ENCODE data around the gene DENND1A. TPM values are rescaled to one million over a fixed set of nuclear protein-coding genes. Genes with fewer than 3 reads are reported as not detected.

Gene DENND1A
- polyA plus RNA-seq, 1 experiment: 16.2 TPM

- TF ChIP-seq, protein P1, sequence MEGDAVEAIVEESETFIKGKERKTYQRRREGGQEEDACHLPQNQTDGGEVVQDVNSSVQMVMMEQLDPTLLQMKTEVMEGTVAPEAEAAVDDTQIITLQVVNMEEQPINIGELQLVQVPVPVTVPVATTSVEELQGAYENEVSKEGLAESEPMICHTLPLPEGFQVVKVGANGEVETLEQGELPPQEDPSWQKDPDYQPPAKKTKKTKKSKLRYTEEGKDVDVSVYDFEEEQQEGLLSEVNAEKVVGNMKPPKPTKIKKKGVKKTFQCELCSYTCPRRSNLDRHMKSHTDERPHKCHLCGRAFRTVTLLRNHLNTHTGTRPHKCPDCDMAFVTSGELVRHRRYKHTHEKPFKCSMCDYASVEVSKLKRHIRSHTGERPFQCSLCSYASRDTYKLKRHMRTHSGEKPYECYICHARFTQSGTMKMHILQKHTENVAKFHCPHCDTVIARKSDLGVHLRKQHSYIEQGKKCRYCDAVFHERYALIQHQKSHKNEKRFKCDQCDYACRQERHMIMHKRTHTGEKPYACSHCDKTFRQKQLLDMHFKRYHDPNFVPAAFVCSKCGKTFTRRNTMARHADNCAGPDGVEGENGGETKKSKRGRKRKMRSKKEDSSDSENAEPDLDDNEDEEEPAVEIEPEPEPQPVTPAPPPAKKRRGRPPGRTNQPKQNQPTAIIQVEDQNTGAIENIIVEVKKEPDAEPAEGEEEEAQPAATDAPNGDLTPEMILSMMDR (IDR thresholded peaks at IDR 0.05; ENCODE audit: low read depth, low read length): no peak
- Histone ChIP-seq H3K27ac (ENCODE audit: low read depth, low read length) (no peak overlapping the region), H3K4me3 (ENCODE audit: low read depth, low read length) (no peak overlapping the region), H3K27me3 (ENCODE audit: control insufficient read depth, insufficient read depth, low read length) (no peaks in the 10 kb centered on the region), H3K9me3 (ENCODE audit: control insufficient read depth, insufficient read depth, low read length) (no peaks in the 10 kb centered on the region)
- no peak for DNase-seq (ENCODE audit: low read depth, low spot score)
- ChIA-PET CTCF (interaction anchor here (0.9 to 6.4 kb wide), 3 partner anchors 9 to 498 kb away, joined by 3 to 63 read pairs (median 5); no protein-coding TSS in a partner anchor), POLR2A (no interaction called here)
Observed at GRCh38 chr9:123542435-123543225, 387.3 kb downstream of the DENND1A start.

DNA sequence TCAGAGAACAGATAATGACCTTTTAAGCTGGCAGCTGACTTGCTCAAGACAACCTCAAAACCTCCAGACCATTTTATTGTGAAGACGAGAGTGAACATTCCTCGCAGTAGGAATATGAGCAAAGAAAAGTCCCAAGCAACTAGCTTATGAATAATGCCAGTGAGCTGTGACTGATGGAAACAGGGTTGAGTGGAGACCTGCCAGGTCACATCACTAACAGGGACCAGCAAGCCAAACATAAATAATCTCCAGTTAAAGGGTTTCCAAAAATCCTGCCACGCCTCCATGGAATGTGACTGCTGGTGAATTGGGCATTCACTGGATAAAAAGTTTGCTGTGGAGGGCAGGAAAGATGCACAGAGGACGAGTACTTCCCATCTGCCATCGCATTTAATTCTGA lies 388.5 kb downstream of the DENND1A start:
- CTCF ChIA-PET: interaction anchor here (0.7 to 6.4 kb wide), 4 partner anchors 7 to 499 kb away, joined by 3 to 63 read pairs (median 4); no protein-coding TSS in a partner anchor
- H3K9me3 ChIP-seq (ENCODE audit: control insufficient read depth, insufficient read depth, low read length): no peaks in the 10 kb centered on the region
- TF ChIP-seq, protein P1 (IDR thresholded peaks at IDR 0.05; ENCODE audit: low read depth, low read length): no peak
- no peak for DNase-seq (ENCODE audit: low read depth, low spot score)
- H3K4me3 ChIP-seq (ENCODE audit: low read depth, low read length): no peak overlapping the region
- H3K27me3 ChIP-seq (ENCODE audit: control insufficient read depth, insufficient read depth, low read length): no peaks in the 10 kb centered on the region
- no peak overlapping the region for H3K27ac ChIP-seq (ENCODE audit: low read depth, low read length)
- POLR2A ChIA-PET: no interaction called here

DNA sequence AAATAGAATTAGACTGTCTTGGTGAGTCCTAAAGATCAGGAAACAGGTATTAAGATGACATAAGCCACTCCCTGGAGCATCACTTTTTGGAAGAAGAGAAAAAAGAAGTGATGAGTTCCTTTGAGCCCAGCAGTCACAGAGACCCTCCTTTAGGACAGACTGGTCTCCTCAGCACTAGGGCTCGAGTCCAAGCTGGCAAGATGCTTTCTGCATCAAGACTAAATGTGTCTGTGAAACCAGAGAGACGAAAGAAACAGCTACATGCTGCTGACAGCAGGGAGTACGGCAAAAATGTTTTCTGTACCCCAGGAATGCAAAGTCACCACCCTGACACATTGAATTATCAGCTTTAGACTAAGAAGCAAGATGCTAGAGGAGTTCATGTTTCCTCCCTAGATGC lies 389.5 kb downstream of the DENND1A start:
- TF ChIP-seq, protein P1 (IDR thresholded peaks at IDR 0.05; ENCODE audit: low read depth, low read length): no peak
- H3K4me3 ChIP-seq (ENCODE audit: low read depth, low read length): no peak overlapping the region
- H3K27ac ChIP-seq (ENCODE audit: low read depth, low read length): no peak overlapping the region
- ChIA-PET POLR2A (no interaction called here), CTCF (interaction anchor here (6.4 kb wide), 1 partner anchor 500 kb away, joined by 63 read pairs; no protein-coding TSS in a partner anchor)
- H3K9me3 ChIP-seq (ENCODE audit: control insufficient read depth, insufficient read depth, low read length): no peaks in the 10 kb centered on the region
- H3K27me3 ChIP-seq (ENCODE audit: control insufficient read depth, insufficient read depth, low read length): no peaks in the 10 kb centered on the region
- no peak for DNase-seq (ENCODE audit: low read depth, low spot score)

- Histone ChIP-seq H3K4me3 (ENCODE audit: low read depth, low read length) (no peak overlapping the region), H3K27ac (ENCODE audit: low read depth, low read length) (no peak overlapping the region), H3K9me3 (ENCODE audit: control insufficient read depth, insufficient read depth, low read length) (no peaks in the 10 kb centered on the region), H3K27me3 (ENCODE audit: control insufficient read depth, insufficient read depth, low read length) (no peaks in the 10 kb centered on the region)
- TF ChIP-seq, protein P1 (IDR thresholded peaks at IDR 0.05; ENCODE audit: low read depth, low read length): no peak
- CTCF ChIA-PET: interaction anchor here (1.8 kb wide), 1 partner anchor 503 kb away, joined by 7 read pairs; no protein-coding TSS in a partner anchor
- no peak for DNase-seq (ENCODE audit: low read depth, low spot score)
- POLR2A ChIA-PET: no interaction called here
Observed at GRCh38 chr9:123537809-123538208, 392.1 kb downstream of the DENND1A start.

DNA sequence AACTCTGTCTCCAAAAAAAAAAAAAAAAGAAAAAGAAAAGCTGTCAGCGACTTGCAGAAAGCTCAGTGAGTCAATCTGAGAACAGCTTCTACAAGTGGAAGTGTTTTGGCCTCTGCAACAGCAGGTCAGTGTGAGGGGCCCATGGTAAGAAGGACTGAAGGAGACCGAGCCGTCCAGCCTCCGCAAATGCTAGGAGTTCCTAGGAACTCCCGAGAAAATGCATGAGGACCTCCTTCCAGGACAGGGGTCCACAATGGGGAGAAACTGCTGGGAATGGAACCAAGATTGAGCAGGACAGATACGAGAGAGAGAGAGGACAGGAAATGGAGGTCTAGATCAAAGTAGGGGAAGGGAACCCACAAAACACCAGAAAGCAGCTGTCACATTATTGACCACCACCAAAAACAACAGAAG lies 393.5 kb downstream of the DENND1A start:
- Histone ChIP-seq H3K9me3 (ENCODE audit: control insufficient read depth, insufficient read depth, low read length) (no peaks in the 10 kb centered on the region), H3K27ac (ENCODE audit: low read depth, low read length) (no peak overlapping the region), H3K27me3 (ENCODE audit: control insufficient read depth, insufficient read depth, low read length) (no peaks in the 10 kb centered on the region), H3K4me3 (ENCODE audit: low read depth, low read length) (no peak overlapping the region)
- ChIA-PET POLR2A (no interaction called here), CTCF (interaction anchor here (0.5 to 1.0 kb wide), 3 partner anchors 10 to 481 kb away, joined by 3 to 5 read pairs (median 3); no protein-coding TSS in a partner anchor)
- TF ChIP-seq, protein P1 (IDR thresholded peaks at IDR 0.05; ENCODE audit: low read depth, low read length): no peak
- DNase-seq (ENCODE audit: low read depth, low spot score): no peak
